Upper lobe of left lung (tissue), 4 donors: Measurements from ENCODE around the gene ZFP42.

Experiments used
- CTCF ChIP-seq, 6 experiments: fragments of 450-650 bp in 4 of 6; fragments of 200-600 bp in 2 of 6; sonication (generic) in 2 of 6; IDR thresholded peaks; one replicate each; pipeline ENCODE4 v1.5.1; 2016 to 2019; ENCODE audit warnings: antibody characterized with exemption in 6 of 6
- POLR2A ChIP-seq, 4 donors: fragments of 450-650 bp; IDR thresholded peaks; one replicate each; pipeline ENCODE4 v1.5.1; 2016 to 2017; ENCODE audit warnings: antibody characterized with exemption in 4 of 4, mild to moderate bottlenecking in 2 of 4

GRCh38 chr4:188012426-188012945 lies 16.9 kb downstream of the ZFP42 start:
- TF ChIP-seq CTCF (IDR thresholded peaks at IDR 0.05) (no peak), POLR2A (IDR thresholded peaks at IDR 0.05) (no peak)
